NCI-H345 (cell line): ENCODE data around the gene GIMAP5.

ENCODE experiments used
- DNase-seq: peaks from one replicate; lab custom pipeline; 2025; lab: John Stamatoyannopoulos, UW

Gene GIMAP5

DNA sequence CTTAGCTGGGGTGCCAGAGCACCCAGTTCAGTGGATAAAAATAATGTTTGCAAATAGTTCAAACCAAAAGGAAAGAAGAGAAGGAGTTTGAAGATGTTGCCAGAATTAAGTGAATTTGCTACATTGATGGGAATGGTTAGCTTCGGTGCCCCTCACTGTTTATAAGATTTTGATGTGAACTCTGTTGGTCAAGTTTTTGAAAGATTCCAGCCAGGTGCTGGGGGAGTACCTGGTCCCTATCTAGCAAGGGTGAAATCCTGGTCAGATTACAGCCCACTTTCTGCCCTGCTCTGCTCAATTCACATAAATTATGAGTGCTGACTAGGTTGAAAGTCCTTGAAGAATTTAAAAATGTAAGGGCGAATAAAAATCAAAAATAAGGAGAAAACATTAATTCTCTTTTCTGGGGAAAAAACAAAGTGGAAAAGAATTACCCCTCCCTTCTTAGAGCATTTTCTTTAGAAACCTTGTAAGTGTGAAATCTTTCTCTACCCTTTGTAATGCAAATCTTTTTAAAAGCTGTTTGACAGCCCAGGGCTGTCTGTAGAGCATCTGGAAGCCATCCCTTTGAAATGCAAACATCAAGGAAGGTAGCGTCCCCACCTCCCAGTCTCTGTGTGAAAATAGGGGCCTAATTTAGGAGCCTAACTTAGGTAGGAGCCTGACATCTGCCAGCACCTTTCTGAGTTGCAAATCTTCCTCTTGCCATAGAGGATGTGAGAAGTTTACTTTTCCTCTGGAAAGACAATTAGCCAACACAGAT, 1.4 kb upstream of the GIMAP5 start:
- peak; percentile 95 for DNase-seq

DNA sequence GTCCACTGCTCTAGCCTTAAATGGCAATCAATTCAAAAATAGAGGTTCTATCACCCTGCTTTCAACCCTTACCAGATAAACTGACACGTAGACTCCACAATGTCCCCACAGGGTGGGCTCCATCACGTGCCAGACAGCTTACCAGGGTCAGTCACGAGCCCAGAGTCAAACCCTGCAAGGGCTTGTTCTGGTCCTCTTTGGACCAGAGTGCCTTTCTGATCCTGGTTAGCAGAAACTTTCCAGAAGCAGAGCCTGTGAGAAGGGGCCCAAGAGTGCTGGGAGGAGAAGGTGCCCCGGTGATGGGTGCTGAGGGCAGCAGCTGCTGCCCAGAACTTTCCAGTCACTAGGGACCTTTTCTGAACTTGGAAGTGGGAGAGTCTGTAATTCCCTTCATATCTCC, 354 bp upstream of the GIMAP5 start:
- no peak for DNase-seq

DNA sequence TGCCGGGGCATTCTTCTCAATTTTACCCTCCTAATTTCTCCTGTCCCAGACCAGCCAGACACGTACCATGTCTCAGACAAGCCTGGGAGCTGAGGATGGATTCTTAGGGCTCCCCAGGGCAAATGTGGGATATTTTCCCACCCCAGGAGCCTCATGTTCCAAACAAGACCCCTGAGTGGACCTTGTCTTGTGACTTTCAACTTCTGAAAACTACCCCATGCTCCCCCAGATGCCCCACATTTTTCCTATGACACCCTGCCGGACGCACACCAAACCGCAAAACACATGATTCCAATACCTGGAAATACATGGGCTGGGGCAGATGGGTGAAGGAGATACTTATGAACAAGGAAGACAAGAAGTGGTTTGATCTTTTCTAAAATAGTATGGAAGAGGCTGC, 874 bp downstream of the GIMAP5 start:
- no peak for DNase-seq

DNA sequence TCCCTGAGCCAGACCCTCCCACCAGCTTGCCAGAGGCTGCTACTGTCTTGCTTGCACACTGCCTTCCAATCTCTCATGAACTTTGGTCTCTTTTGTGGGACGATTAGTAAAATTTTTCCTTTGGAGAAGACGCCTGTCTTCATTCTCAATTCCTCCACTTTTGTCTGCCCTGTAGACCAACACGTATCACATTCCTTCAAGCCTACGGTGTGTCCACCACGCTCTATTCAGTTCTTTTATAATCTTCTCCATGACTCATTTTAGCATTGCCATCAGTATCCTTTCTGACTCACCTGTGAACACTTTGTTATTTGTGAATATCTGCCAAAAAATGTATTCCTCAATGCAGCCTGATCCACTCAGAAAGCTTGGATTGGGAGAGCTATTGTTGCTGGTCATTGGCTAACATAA, 1.4 kb downstream of the GIMAP5 start:
- DNase-seq, result no peak

DNA sequence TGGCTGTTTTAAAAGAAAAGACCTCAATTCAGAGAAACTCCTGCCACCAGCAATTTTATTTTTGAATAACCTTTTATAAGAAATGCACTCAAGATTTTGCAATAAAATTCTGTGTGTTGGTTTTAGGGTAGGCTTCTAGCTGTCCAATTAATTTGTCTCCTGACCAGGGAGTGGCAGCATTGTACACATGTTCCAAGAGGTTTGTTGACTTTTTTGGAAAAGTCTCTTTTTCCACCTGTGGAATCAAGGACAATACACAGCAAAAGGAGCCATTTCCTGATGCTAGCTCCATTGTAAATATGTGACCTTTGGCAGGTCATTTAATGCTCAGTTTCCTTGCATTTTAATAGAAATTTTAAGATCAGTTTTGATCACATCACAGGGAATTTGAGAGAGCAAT, 1.8 kb downstream of the GIMAP5 start:
- peak; percentile 42 for DNase-seq

DNA sequence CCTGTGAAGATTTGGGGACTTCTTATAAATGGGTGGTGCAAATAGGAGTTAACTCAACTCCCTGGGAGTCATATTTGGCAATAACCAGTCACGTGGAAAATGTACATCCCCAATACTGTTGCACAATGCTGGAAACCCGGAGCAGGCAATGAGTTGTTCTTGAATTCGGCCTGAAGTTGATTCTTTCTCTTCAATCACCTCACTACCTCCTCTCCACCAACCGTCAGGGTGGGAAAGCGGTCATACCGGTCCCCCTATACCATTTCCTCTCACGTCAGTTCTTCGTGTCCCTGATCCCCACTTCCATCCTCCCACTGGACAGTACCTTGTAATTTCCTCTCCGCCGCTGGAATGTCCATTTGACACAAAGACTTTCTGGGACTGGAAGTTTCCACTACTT, 2.8 kb downstream of the GIMAP5 start:
- DNase-seq, result no peak

DNA sequence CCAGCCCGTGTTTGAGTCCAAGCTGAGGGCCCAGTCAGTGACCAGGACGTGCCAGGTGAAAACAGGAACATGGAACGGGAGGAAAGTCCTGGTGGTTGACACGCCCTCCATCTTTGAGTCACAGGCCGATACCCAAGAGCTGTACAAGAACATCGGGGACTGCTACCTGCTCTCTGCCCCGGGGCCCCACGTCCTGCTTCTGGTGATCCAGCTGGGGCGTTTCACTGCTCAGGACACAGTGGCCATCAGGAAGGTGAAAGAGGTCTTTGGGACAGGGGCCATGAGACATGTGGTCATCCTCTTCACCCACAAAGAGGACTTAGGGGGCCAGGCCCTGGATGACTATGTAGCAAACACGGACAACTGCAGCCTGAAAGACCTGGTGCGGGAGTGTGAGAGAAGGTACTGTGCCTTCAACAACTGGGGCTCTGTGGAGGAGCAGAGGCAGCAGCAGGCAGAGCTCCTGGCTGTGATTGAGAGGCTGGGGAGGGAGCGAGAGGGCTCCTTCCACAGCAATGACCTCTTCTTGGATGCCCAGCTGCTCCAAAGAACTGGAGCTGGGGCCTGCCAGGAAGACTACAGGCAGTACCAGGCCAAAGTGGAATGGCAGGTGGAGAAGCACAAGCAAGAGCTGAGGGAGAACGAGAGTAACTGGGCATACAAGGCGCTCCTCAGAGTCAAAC, 5.2 kb downstream of the GIMAP5 start:
- no peak for DNase-seq

DNA sequence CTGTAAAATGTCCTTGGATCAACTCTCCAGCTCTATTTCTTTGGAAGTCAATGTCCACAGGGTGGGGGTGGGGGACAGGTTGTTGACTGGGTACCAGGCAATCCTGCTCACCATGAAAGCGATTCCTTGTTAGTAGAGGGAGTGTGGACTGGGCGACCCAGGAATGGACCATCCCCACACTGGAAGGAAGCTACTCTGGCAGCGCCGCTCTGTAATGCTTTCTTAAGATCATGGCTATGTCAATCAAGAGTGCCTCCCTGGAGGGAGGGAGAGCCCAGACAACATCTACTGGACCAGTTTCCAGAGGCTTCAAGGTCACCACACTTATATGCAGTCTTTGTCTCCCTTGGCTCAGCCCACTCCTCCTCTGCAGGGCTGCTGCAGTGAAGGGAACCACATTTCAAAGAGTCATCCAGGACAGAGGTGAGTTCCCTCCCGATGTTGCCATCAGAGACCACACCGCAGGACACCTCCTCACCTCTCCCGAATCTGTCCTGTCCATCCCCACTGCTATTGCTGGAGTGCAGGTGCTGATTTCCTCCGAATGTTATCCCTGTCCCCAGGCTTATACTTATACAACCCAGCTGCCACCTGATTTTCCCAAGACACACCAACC, 6.9 kb downstream of the GIMAP5 start:
- DNase-seq, result no peak

DNA sequence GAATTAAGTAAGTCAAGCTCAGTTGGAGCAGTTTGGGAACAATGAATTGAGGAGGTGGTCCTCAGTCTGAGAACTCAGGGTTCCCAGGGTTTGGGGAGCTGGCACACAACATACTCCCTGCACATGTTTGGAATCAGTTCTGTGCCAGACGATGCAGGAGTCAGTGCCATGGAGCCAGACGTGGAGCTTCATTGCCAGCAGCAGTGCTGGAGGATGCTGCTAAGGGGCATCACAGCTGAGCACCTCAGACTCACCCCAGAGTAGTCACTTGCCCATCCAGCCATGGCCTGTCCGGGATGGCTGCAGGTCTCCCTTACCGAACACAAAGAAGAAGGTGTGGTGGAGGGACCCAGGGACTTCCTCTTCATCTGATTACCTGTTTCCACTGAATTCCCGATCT, 7.9 kb downstream of the GIMAP5 start:
- DNase-seq, result no peak

DNA sequence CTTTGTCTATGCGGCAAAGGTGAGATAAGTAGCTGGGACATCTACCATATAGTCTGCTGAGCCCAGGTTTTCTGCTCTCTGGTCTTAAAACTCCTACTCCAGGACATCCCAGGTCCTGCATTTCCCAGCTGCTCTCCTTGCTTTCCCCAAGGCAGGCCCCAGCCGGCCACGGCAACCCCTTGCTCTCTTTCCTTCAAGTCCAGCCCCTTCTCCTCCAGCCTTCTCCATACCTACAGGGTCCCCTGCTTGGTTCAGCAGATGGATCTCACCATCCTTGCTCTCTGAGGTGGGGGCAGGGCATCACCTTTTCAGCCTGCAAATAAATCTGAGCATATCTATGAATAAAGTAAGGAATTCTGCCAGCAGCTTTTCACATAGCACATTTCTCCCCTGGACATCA, 8.7 kb downstream of the GIMAP5 start:
- no peak for DNase-seq

DNA sequence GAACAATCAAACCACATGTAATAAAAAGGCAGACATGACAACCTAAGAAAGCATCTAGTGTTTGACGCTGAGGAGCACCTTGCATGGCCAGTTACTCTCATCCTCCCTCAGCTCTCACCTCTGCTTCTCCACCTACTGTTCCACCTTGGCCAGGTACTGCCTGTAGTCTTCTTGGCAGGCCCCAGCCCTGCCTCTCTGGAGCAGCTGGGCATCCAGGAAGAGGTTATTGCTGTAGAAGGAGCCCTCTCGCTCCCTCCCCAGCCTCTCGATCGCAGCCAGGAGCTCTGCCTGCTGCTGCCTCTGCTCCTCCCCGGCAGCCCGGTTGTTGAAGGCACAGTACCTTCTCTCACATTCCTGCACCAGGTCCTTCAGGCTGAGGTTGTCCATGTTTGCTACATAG, 9.7 kb downstream of the GIMAP5 start:
- DNase-seq, result no peak

DNA sequence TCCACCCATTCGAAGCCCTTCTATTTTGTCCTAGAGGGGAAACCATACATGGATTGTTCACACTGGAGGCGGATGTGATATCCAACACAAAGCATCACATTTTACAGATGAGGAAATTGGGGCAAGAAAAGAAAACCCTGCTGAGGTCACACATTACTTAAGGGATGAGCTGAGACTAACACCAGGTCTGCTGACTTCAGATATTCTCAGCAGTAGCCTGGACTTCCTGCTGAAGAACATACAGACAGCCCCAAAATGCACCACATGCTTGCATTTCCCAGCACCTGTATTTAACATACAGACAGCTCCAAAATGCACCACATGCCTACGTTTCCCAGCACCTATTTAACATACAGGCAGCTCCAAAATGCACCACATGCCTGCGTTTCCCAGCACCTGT, 11.2 kb downstream of the GIMAP5 start:
- no peak for DNase-seq

DNA sequence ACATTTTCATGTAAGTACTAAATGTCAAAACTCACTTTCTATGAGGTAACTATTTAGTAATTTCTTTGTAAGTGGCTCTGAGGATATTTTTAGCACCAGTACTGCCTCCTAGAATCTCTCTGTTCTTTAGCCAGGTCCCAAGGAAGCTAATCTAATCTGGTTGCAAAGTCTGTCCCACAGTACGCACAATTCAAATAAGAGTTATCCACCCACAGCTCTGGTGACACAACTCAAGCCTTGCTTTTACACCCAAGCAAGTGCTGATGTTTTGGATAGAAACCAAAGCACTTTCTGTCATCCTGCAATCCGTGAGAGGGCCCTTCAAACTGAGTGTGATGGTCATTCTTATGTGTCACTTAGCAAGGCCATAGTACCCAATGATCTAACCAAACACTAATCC, 14.5 kb downstream of the GIMAP5 start:
- DNase-seq, result no peak

DNA sequence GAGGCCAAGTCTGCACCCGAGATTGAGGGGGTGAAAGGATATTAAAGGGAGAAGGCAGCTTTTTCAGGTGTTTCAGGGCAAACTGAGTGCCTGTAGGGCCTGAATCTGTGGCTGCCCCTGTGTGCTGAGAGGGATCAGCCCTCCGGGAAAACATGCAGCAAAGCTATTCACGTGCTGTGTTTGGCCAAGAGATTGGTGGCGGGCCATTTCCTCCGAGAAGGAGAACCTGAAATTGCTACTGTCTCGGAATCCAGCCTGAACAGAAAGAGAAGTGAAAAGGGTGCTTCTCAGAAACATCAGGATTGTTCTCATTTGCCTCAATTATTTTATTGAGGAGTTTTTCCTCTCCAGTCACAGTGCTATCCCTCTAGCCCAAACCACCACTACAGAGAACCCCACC, 16.0 kb downstream of the GIMAP5 start:
- DNase-seq, result no peak

DNA sequence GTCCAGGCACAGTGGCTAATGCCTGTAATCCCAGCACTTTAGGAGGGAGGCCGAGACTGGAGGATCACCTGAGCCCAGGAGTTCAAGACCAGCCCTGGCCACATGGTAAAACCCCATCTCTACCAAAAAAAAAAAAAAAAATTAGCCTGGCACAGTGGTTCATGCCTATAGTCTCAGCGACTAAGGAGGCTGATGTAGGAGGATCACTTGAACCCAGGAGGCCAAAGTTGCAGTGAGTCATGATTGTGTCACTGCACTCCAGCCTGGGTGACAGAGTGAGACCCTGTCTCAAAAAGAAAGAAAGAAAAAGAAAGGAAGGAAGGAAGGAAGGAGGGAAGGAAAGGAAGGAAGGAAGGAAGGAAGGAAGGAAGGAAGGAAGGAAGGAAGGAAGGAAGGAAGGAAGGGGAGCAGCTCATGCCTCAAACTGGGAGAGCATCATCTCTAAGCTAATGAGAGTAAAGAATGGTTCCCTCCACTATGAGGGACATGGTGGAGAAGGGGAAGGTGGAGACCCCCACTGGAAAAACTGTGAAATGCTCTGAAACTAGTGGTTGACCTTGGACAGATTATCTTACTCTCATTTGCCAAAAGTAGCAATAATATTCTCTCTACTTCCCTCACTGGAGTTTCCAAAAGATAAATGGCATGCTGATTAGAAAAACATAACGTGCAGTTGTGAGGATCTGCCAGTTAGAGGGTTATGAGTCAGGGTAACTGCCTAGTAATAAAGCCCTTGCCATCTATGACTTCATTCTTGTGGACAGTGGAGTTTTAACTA, 16.8 kb downstream of the GIMAP5 start:
- peak; percentile 21 for DNase-seq

DNA sequence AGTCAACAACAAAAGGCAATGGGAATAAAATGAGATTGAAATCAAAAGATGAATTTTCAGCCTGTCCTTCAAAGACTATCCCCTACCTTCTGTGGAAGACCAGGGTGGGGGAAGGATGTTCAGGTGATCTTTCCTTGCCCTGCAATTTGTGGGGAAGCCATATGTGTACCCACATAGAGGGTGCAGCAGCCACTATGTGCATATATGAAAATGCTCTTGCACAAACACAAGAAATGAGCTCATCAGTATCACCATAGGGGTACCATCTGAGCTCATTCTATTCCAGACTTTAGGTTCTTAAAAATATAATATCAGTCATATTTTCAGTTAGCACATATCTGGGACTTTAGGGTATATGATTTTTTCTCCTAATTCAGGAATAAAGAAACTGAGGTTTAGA, 17.7 kb downstream of the GIMAP5 start:
- DNase-seq, result no peak

DNA sequence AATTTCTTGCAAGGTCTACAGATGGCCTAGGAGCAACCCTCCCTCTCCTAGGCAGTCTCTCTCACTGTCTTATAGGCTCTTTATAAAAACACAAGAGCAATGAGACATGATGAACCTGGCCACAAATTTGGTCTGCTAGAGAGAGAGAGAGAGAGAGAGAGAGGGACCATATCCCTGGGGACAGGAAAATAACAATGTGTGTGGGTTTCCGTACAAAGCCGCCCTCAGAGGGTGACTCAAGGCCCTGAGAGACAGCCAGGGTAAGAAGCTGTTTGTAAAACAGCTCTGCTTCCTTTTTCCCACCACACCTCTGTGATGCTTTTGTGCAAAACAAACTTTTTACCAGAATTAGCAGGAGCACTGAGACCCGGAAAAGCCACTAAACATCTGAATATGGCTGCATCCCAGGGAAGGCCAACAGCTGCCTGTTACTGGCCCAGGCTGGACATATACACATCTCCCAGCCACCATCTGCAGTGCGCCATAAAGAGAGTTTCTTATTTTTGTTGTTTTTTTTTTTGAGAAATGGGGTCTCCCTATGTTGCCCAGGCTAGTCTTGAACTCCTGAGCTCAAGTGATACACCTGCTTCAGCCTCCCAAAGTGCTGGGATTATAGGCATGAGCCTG, 18.4 kb downstream of the GIMAP5 start:
- no peak for DNase-seq

DNA sequence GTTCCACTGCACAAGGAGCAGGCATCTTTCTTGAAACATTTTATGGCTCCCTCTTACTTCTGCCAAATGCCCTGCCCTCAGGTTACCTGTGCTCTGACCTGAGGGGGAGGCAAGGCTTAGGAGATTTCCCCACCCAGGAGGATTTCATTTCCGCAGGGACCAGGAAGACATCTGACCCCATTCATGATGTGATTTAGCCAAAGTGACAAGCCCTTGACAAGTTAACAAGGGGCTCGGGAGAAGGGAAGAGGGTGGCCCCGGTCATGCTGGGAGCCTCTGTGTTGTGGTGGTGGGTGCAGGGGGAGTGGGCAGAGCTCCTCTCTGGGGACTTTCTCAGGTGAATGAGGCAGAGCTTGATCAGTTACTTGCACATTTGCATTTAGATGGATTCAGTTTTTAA, 18.9 kb downstream of the GIMAP5 start:
- no peak for DNase-seq

DNA sequence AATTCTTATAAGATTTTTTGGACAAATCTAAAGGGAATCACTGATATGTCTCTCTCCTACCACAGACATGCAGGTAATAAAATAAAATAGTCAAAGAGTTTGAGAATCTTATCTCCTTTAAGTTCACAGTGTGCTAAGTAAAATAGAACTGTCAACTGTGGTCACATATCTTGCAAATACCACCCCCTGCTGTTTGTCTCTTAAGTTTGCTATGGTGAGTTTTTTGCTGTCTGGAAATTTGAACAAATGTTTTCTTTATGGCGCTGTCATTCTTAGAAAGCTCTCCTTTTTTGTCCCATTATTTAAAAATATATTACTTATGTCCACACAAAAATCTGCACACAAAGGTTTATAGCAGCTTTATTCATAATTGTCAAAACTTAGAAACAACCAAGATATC, 19.6 kb downstream of the GIMAP5 start:
- DNase-seq, result no peak

DNA sequence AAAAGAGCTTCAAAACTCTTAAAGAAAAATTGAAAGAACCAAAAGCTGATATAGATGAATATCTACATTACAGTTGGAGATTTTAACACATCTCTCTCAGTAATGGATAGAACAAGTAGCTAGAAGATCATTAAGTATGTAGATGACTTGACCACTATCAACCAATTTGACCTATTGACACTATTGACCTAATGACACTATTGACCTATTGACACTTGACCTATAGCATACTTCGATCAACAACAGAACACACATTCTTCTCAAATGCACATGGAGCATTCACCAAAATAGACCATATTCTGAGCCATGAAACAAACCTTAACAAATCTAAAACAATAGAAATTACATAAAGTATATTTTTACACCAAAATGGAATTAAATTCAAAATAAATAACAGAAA, 22.3 kb downstream of the GIMAP5 start:
- no peak for DNase-seq

DNA sequence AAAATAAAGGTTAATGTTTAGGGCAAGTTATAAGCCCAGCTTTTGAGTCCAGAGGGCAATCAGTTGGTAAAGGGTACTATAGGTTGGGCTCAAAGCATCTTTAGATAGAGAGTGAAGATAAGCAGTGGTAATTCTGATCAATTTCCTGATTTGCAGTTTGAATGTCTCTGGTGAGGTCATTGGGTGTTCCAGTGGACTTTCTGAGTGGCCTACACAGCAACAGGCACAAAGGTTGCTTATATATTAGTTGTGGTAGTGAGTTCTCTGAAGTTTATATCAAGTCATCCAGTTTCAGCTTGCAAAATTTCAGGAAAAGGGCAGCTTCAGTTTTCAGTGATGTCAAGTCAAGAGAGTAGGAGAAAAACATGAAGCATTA, 29.1 kb downstream of the GIMAP5 start:
- no peak for DNase-seq

DNA sequence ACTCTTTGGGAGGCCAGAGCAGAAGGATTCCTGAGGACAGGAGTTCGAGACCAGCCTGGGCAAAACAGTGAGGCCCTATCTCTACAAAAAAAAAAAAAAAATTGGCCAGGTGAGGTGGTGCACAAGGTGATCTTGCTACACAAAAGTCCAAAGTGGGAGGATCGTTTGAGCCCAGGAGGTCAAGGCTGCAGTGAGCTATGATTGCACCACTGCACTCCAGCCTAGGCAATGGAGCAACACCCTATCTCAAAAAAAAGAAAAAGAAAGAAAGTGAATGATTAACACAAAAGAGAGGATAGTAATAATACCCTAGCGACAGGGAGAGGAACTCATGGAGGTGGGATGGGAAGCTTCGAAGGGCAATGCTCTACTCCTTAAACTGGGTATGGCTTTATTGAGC, 32.5 kb downstream of the GIMAP5 start:
- no peak for DNase-seq
